ENCODE results near the gene OTUB1. TPM values are rescaled to one million over a fixed set of nuclear protein-coding genes. Genes with fewer than 3 reads are reported as not detected.
A peak's percentile ranks its signal among the peaks of the same experiment; 100 is the strongest.
"Not testable (repeated sequence)": the region's sequence is repeated elsewhere in the genome, so short reads cannot be mapped to it uniquely, and the experiment has no call there.

OTUB1 gene
- total and polyA plus RNA-seq, 2 donors (not counting 1 experiment from before 2014, with no cell fraction given), result 78.2 to 119 TPM

GRCh38 chr11:63970902-63971301, 15.3 kb upstream of the OTUB1 start:
- CTCF ChIA-PET, result interaction anchor here (0.9 kb wide), 1 partner anchor 25 kb away, joined by 4 read pairs; no protein-coding TSS in a partner anchor

DNA sequence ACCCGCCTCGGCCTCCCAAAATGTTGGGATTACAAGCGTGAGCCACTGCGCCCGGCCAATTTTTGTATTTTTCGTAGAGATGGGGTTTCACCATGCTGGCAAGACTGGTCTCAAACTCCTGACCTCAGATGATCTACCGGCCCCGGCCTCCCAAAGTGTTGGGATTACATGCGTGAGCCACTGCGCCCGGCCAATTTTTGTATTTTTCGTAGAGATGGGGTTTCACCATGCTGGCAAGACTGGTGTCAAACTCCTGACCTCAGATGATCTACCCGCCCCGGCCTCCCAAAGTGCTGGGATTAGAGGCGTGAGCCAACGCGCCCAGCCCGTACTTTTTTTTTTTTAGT, 12.4 kb upstream of the OTUB1 start:
- H3K4me2 ChIP-seq (replicated peaks; ENCODE audit: low read depth, low read length, poor library complexity, severe bottlenecking), result peak overlapping the region; percentile 84
- WGBS (ENCODE audit: insufficient coverage), result 66% methylated on average over 18 of the region's 18 CpGs
- intact Hi-C loops (cut with micrococcal nuclease), result loop anchor here (1.0 to 10.0 kb wide), 5 partner anchors 12 to 303 kb away; partner anchors contain the start of genes ATL3 and OTUB1
- not testable (repeated sequence) for H3K36me3 ChIP-seq (replicated peaks in 1 of 2; ENCODE audit: control extremely low read depth in 1 of 2, control insufficient read depth in 1 of 2, extremely low read depth in 1 of 2, insufficient read depth in 2 of 2, low read length in 1 of 2); H4K20me1 ChIP-seq (ENCODE audit: control insufficient read depth, insufficient read depth, low read length, poor library complexity, severe bottlenecking); H3K9me3 ChIP-seq (ENCODE audit: control extremely low read depth in 1 of 3, control insufficient read depth in 2 of 3, insufficient read depth in 1 of 3, low read length in 2 of 3); H3K27ac ChIP-seq (ENCODE audit: low read length in 2 of 2); H3K9me3 Mint-ChIP-seq (ENCODE audit: insufficient read depth); DNase-seq; H3K27me3 Mint-ChIP-seq; ATAC-seq (ENCODE audit: low read depth); H3K27me3 ChIP-seq (replicated peaks in 1 of 4; ENCODE audit: control extremely low read depth in 1 of 4, control insufficient read depth in 3 of 4, insufficient read depth in 4 of 4, low read length in 3 of 4)
- peak overlapping the region; percentile 98 for H3K9ac ChIP-seq (ENCODE audit: low read length)
- H3K79me2 ChIP-seq (ENCODE audit: control insufficient read depth, insufficient read depth, low read length), result peaks cover 31% of the 10 kb centered on the region
- H2AFZ ChIP-seq (ENCODE audit: insufficient read depth, low read depth, low read length, poor library complexity, severe bottlenecking), result peak overlapping the region; percentile 98
- POLR2A ChIA-PET, result interaction anchor here (0.7 to 1.0 kb wide), 2 partner anchors 12 to 26 kb away, joined by 5 read pairs; partner anchors contain the start of gene OTUB1
- peak overlapping the region; percentile 98 for H3K27ac Mint-ChIP-seq
- H3K4me1 Mint-ChIP-seq, result peaks cover 29% of the 10 kb centered on the region
- peaks cover 6 to 21% of the 10 kb centered on the region in 2 donors for H3K4me1 ChIP-seq (ENCODE audit: control insufficient read depth in 2 of 2, insufficient read depth in 2 of 2, low read length in 2 of 2)
- CTCF ChIA-PET, result interaction anchor here (0.7 kb wide), 2 partner anchors 27 to 135 kb away, joined by 3 read pairs; partner anchors contain the start of gene MARK2
- H3K4me3 ChIP-seq (ENCODE audit: control extremely low read depth in 1 of 5, extremely low read depth in 1 of 5, insufficient read depth in 1 of 5, low read depth in 2 of 5, low read length in 4 of 5), result peak overlapping the region; percentile 81 to 99 (median 94)
- peak overlapping the region; percentile 99 for H3K4me3 Mint-ChIP-seq

More at GRCh38 chr11:63970902-63971301, 15.3 kb upstream of the OTUB1 start:
- no peak for ATAC-seq (ENCODE audit: low read depth)
- Histone ChIP-seq H4K20me1 (ENCODE audit: control insufficient read depth, insufficient read depth, low read length, poor library complexity, severe bottlenecking) (no peaks in the 10 kb centered on the region), H3K27me3 (replicated peaks in 1 of 4; ENCODE audit: control extremely low read depth in 1 of 4, control insufficient read depth in 3 of 4, insufficient read depth in 4 of 4, low read length in 3 of 4) (no peaks in the 10 kb centered on the region), H3K4me3 (ENCODE audit: control extremely low read depth in 1 of 5, extremely low read depth in 1 of 5, insufficient read depth in 1 of 5, low read depth in 2 of 5, low read length in 4 of 5) (no peak overlapping the region), H3K4me2 (replicated peaks; ENCODE audit: low read depth, low read length, poor library complexity, severe bottlenecking) (no peak overlapping the region), H3K9me3 (ENCODE audit: control extremely low read depth in 1 of 3, control insufficient read depth in 2 of 3, insufficient read depth in 1 of 3, low read length in 2 of 3) (no peaks in the 10 kb centered on the region), H3K9ac (ENCODE audit: low read length) (no peak overlapping the region), H3K27ac (ENCODE audit: low read length in 2 of 2) (no peak overlapping the region), H3K4me1 (ENCODE audit: control insufficient read depth in 2 of 2, insufficient read depth in 2 of 2, low read length in 2 of 2) (peaks cover 5 to 16% of the 10 kb centered on the region in 2 donors), H3K36me3 (replicated peaks in 1 of 2; ENCODE audit: control extremely low read depth in 1 of 2, control insufficient read depth in 1 of 2, extremely low read depth in 1 of 2, insufficient read depth in 2 of 2, low read length in 1 of 2) (no peaks in the 10 kb centered on the region), H2AFZ (ENCODE audit: insufficient read depth, low read depth, low read length, poor library complexity, severe bottlenecking) (no peak overlapping the region), H3K79me2 (ENCODE audit: control insufficient read depth, insufficient read depth, low read length) (peaks cover 21% of the 10 kb centered on the region)
- intact Hi-C loops (cut with micrococcal nuclease), result loop anchor here (10.0 kb wide), 1 partner anchor 86 kb away; no protein-coding TSS in a partner anchor
- no peak for DNase-seq
- H3K4me1 Mint-ChIP-seq, result peaks cover 19% of the 10 kb centered on the region
- no peak for TF ChIP-seq EZH2 (IDR thresholded peaks at IDR 0.05; ENCODE audit: borderline replicate concordance, insufficient read depth, low read depth, low read length, poor library complexity, severe bottlenecking)
- TF ChIP-seq CTCF (IDR thresholded peaks at IDR 0.05), result no peak
- 63% methylated on average over 4 of the region's 5 CpGs for WGBS (ENCODE audit: insufficient coverage)
- H3K4me3 Mint-ChIP-seq, result no peak overlapping the region
- no peak overlapping the region for H3K27ac Mint-ChIP-seq
- peaks cover 8% of the 10 kb centered on the region for H3K27me3 Mint-ChIP-seq
- H3K9me3 Mint-ChIP-seq (ENCODE audit: insufficient read depth), result no peaks in the 10 kb centered on the region
- POLR2A ChIA-PET, result no interaction called here
